ENCODE measurements around the gene CNTNAP2. TPM values are rescaled to one million over a fixed set of nuclear protein-coding genes. Genes with fewer than 3 reads are reported as not detected.

Gene CNTNAP2
- total RNA-seq, 2 donors from 2014 or later = 4.4 to 8.5 TPM

- TF ChIP-seq, protein P1, sequence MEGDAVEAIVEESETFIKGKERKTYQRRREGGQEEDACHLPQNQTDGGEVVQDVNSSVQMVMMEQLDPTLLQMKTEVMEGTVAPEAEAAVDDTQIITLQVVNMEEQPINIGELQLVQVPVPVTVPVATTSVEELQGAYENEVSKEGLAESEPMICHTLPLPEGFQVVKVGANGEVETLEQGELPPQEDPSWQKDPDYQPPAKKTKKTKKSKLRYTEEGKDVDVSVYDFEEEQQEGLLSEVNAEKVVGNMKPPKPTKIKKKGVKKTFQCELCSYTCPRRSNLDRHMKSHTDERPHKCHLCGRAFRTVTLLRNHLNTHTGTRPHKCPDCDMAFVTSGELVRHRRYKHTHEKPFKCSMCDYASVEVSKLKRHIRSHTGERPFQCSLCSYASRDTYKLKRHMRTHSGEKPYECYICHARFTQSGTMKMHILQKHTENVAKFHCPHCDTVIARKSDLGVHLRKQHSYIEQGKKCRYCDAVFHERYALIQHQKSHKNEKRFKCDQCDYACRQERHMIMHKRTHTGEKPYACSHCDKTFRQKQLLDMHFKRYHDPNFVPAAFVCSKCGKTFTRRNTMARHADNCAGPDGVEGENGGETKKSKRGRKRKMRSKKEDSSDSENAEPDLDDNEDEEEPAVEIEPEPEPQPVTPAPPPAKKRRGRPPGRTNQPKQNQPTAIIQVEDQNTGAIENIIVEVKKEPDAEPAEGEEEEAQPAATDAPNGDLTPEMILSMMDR (IDR thresholded peaks at IDR 0.05) = no peak
- Histone ChIP-seq H3K9ac (ENCODE audit: low read depth in 2 of 2, low read length in 2 of 2) (no peak overlapping the region), H3K27me3 (no peaks in the 10 kb centered on the region), H3K4me1 (no peaks in the 10 kb centered on the region), H3K4me3 (no peak overlapping the region), H3K27ac (no peak overlapping the region), H3K36me3 (no peaks in the 10 kb centered on the region), H3K9me3 (no peaks in the 10 kb centered on the region)
- no peak for DNase-seq
- intact Hi-C loops (cut with DNase I) = no loop called here
Measured at GRCh38 chr7:147861945-147862344, 1745.3 kb downstream of the CNTNAP2 start.

GRCh38 chr7:147869456-147869855, 1752.9 kb downstream of the CNTNAP2 start:
- TF ChIP-seq, protein P1 (IDR thresholded peaks at IDR 0.05) = no peak
- no peak overlapping the region for H3K4me3 ChIP-seq
- H3K9me3 ChIP-seq = no peaks in the 10 kb centered on the region
- H3K36me3 ChIP-seq = no peaks in the 10 kb centered on the region
- no peak overlapping the region for H3K9ac ChIP-seq (ENCODE audit: low read depth in 2 of 2, low read length in 2 of 2)
- H3K27me3 ChIP-seq = no peaks in the 10 kb centered on the region
- DNase-seq = no peak
- H3K27ac ChIP-seq = no peak overlapping the region
- intact Hi-C loops (cut with DNase I) = no loop called here
- H3K4me1 ChIP-seq = no peaks in the 10 kb centered on the region

GRCh38 chr7:147878912-147879661, 1762.5 kb downstream of the CNTNAP2 start:
- Histone ChIP-seq H3K9me3 (no peaks in the 10 kb centered on the region), H3K27ac (no peak overlapping the region), H3K9ac (ENCODE audit: low read depth in 2 of 2, low read length in 2 of 2) (no peak overlapping the region), H3K4me3 (no peak overlapping the region), H3K36me3 (no peaks in the 10 kb centered on the region), H3K27me3 (no peaks in the 10 kb centered on the region), H3K4me1 (no peaks in the 10 kb centered on the region)
- TF ChIP-seq, protein P1 (IDR thresholded peaks at IDR 0.05) = no peak
- intact Hi-C loops (cut with DNase I) = no loop called here
- no peak for DNase-seq

DNA sequence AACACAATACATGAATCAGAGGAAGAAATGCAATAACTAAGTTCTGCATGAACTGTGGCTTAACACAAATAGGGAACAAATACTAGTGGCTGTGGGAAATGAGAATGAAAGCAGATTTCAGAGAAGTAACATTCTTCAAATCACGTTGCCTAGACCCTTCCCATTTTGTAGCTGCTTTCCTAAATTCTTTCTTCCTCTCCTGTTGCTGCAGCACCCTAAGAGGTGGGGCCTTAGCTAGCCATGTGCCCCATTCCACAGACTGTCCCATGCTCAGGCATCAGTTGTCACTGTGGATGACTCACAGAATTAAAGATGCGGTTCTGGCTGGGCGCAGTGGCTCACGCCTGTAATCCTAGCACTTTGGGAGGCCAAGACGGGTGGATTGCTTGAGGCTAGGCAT, 1769.3 kb downstream of the CNTNAP2 start:
- Histone ChIP-seq H3K27ac (no peak overlapping the region), H3K27me3 (no peaks in the 10 kb centered on the region), H3K9ac (ENCODE audit: low read depth in 2 of 2, low read length in 2 of 2) (no peak overlapping the region), H3K36me3 (no peaks in the 10 kb centered on the region), H3K4me3 (no peak overlapping the region), H3K4me1 (no peaks in the 10 kb centered on the region), H3K9me3 (no peaks in the 10 kb centered on the region)
- intact Hi-C loops (cut with DNase I) = no loop called here
- DNase-seq = no peak
- TF ChIP-seq, protein P1 (IDR thresholded peaks at IDR 0.05) = no peak

DNA sequence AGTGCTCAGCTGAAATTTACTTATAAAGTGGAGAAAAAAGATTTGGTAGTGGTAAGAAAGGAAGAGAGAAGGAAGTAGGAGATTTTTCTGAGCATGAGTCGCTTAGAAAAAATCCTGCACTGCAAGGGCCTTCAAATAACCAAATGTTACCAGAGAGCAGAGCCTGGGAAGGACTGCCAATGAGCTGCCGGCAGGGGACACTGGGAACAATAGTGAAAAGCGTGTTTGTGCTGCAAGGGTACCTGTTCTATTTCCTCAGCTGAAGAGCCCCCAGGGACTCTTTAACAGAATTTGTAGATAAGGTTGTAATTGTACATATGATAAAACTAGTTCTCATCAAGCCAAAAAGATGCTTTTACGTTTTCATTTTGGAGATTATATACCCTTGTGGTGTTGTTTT, 1777.7 kb downstream of the CNTNAP2 start:
- TF ChIP-seq, protein P1 (IDR thresholded peaks at IDR 0.05) = no peak
- H3K9ac ChIP-seq (ENCODE audit: low read depth in 2 of 2, low read length in 2 of 2) = no peak overlapping the region
- no peak for DNase-seq
- H3K27me3 ChIP-seq = no peaks in the 10 kb centered on the region
- H3K27ac ChIP-seq = no peak overlapping the region
- no peak overlapping the region for H3K4me3 ChIP-seq
- H3K9me3 ChIP-seq = no peaks in the 10 kb centered on the region
- H3K36me3 ChIP-seq = no peaks in the 10 kb centered on the region
- intact Hi-C loops (cut with DNase I) = no loop called here
- no peaks in the 10 kb centered on the region for H3K4me1 ChIP-seq
